SU-DHL-6 (cell line): Measurements from ENCODE around the gene MCM9.

Experiments
- H2AFZ ChIP-seq: fragments of 200-600 bp; sonication (generic); 2 replicates; pipeline ENCODE4 v1.6.1; 2014; ENCODE audit warnings: low read depth, mild to moderate bottlenecking, moderate library complexity, mixed read lengths, antibody characterized with exemption, low read length; ENCODE audit not compliant: severe bottlenecking
- H3F3A ChIP-seq: fragments of 200-600 bp; shearing (Covaris generic); 2 replicates; pipeline ENCODE4 v1.6.0; 2016; ENCODE audit warnings: antibody characterized with exemption, mild to moderate bottlenecking; ENCODE audit not compliant: insufficient read depth
- H3K27ac ChIP-seq: fragments of 200-600 bp; sonication (generic); 2 replicates; pipeline ENCODE4 v1.5.1; 2016; ENCODE audit warnings: low read depth, mild to moderate bottlenecking, low read length, moderate library complexity, mixed read lengths
- H3K27me3 ChIP-seq: fragments of 200-600 bp; sonication (generic), shearing (Covaris generic); 2 replicates; pipeline ENCODE4 v1.6.0; 2014; ENCODE audit warnings: mild to moderate bottlenecking, low read length
- H3K36me3 ChIP-seq: fragments of 200-600 bp; sonication (generic); 2 replicates; pipeline ENCODE4 v1.6.1; 2014; ENCODE audit warnings: mild to moderate bottlenecking, low read length, mixed read lengths
- H3K4me2 ChIP-seq: fragments of 300-600, 200-600 bp; shearing (Covaris generic), sonication (generic); 2 replicates; pipeline ENCODE4 v1.6.0; 2014; ENCODE audit warnings: low read length, low read depth, mild to moderate bottlenecking; ENCODE audit not compliant: poor library complexity, severe bottlenecking
- H3K4me3 ChIP-seq: fragments of 200-600 bp; sonication (generic); 2 replicates; pipeline ENCODE4 v1.5.1; 2014; ENCODE audit warnings: antibody characterized with exemption, low read length, mild to moderate bottlenecking, mixed read lengths; ENCODE audit not compliant: insufficient read depth, poor library complexity, severe bottlenecking
- H3K79me2 ChIP-seq: fragments of 200-600 bp; sonication (generic); 2 replicates; pipeline ENCODE4 v1.6.1; 2014; ENCODE audit warnings: mild to moderate bottlenecking, low read length, moderate library complexity; ENCODE audit not compliant: insufficient read depth
- H3K9ac ChIP-seq: fragments of 200-600 bp; sonication (generic); 2 replicates; pipeline ENCODE4 v1.7.0; 2014; ENCODE audit warnings: mild to moderate bottlenecking, low read length
- H3K9me2 ChIP-seq: fragments of 200-600 bp; sonication (generic); replicated peaks from 2 replicates; pipeline ENCODE4 v1.6.1; 2014; ENCODE audit warnings: low read length; ENCODE audit not compliant: insufficient read depth
- H3K9me3 ChIP-seq: fragments of 200-600 bp; sonication (generic); 2 replicates; pipeline ENCODE4 v1.6.1; 2014; ENCODE audit warnings: low read length, mixed read lengths; ENCODE audit not compliant: insufficient read depth
- H4K20me1 ChIP-seq: fragments of 200-600 bp; sonication (generic); 2 replicates; pipeline ENCODE4 v1.6.1; 2014; ENCODE audit warnings: low read depth, mild to moderate bottlenecking, antibody characterized with exemption, low read length, moderate library complexity, mixed read lengths
- CTCF ChIP-seq: fragments of 200-600 bp; sonication (generic); IDR thresholded peaks from one replicate; pipeline ENCODE4 v1.5.1; 2017; ENCODE audit warnings: antibody characterized with exemption, mild to moderate bottlenecking, low read length, moderate library complexity; ENCODE audit not compliant: insufficient read depth, poor library complexity, severe bottlenecking
- EZH2phosphoT487 ChIP-seq: fragments of 200-600 bp; sonication (generic), shearing (Covaris generic); conservative IDR thresholded peaks from 2 replicates; pipeline ENCODE4 v1.6.1; 2018; ENCODE audit warnings: mild to moderate bottlenecking, antibody characterized with exemption, low read length, moderate library complexity, mixed read lengths

Gene MCM9

GRCh38 chr6:118934461-118935330 is at the start of gene MCM9:
MCM9 (minus strand) TSS chr6:118935159; CDS start chr6:118931723, 3,436 bp downstream.
- H3K27ac ChIP-seq, result peak within 1 kb of the TSS; percentile 93
- peak within 1 kb of the TSS; percentile 100 for H3K4me3 ChIP-seq
- H3K79me2 ChIP-seq, result peaks cover 27% of the 10 kb centered on the region
- H3K36me3 ChIP-seq, result peaks cover 14% of the 10 kb centered on the region; the same call in 1 of the 2 replicates
- H3K9ac ChIP-seq, result peak within 1 kb of the TSS; percentile 100
- H3K9me3 ChIP-seq, result no peaks in the 10 kb centered on the region
- TF ChIP-seq EZH2phosphoT487 (no peak), CTCF (no peak)
- H3K9me2 ChIP-seq, result no peaks in the 10 kb centered on the region
- peaks cover 8% of the 10 kb centered on the region; the same call in 1 of the 2 replicates for H3F3A ChIP-seq
- peak within 1 kb of the TSS; percentile 93 for H3K4me2 ChIP-seq
- H2AFZ ChIP-seq, result peak within 1 kb of the TSS; percentile 100
- H3K27me3 ChIP-seq, result no peaks in the 10 kb centered on the region
- H4K20me1 ChIP-seq, result no peaks in the 10 kb centered on the region

DNA sequence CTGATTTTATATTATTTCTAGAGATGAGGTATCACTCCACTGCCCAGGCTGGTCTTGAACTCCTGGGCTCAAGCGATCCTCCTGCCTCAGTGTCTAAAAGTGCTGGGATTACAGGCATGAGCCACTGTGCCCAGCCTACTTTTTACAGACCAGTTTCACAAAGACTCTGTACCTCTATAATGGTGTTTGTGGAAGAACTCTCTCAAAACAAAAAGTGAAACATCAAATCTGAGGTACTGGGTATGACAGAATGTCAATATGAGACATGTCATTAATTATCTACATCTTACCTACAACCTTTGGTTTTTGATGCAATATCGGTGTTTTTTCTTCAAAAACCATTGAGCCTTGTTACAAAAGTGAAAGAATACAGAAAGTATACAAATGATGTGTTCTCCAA is 49.4 kb upstream of the MCM9 start:
- H3K27ac ChIP-seq, result no peak overlapping the region
- no peak overlapping the region for H3K4me3 ChIP-seq
- H4K20me1 ChIP-seq, result no peaks in the 10 kb centered on the region
- no peak overlapping the region for H3K4me2 ChIP-seq
- H3K9me3 ChIP-seq, result no peaks in the 10 kb centered on the region
- no peaks in the 10 kb centered on the region for H3K9me2 ChIP-seq
- no peak for TF ChIP-seq CTCF
- TF ChIP-seq EZH2phosphoT487, result no peak
- no peaks in the 10 kb centered on the region for H3F3A ChIP-seq
- no peaks in the 10 kb centered on the region for H3K79me2 ChIP-seq
- no peak overlapping the region for H2AFZ ChIP-seq
- no peaks in the 10 kb centered on the region for H3K27me3 ChIP-seq
- H3K9ac ChIP-seq, result no peak overlapping the region
- H3K36me3 ChIP-seq, result no peaks in the 10 kb centered on the region

GRCh38 chr6:118982575-118982911 is 47.6 kb upstream of the MCM9 start:
- H3K27ac ChIP-seq, result no peak overlapping the region
- H3K27me3 ChIP-seq, result no peaks in the 10 kb centered on the region
- no peak overlapping the region for H3K9ac ChIP-seq
- no peaks in the 10 kb centered on the region for H3K9me3 ChIP-seq
- H4K20me1 ChIP-seq, result no peaks in the 10 kb centered on the region
- H3K4me3 ChIP-seq, result no peak overlapping the region
- no peak overlapping the region for H2AFZ ChIP-seq
- no peaks in the 10 kb centered on the region for H3K79me2 ChIP-seq
- no peaks in the 10 kb centered on the region for H3F3A ChIP-seq
- H3K36me3 ChIP-seq, result no peaks in the 10 kb centered on the region
- no peak overlapping the region for H3K4me2 ChIP-seq
- no peaks in the 10 kb centered on the region for H3K9me2 ChIP-seq
- TF ChIP-seq EZH2phosphoT487 (no peak), CTCF (no peak)
